Liver (tissue), 9 donors: ENCODE measurements around the gene PAX5. TPM values are rescaled to one million over a fixed set of nuclear protein-coding genes. Genes with fewer than 3 reads are reported as not detected.

ENCODE experiments used
- DNase-seq: peaks from one replicate; pipeline ENCODE4 v3.0.0-alpha.2; 2017; ENCODE audit warnings: low spot score
- H3K27ac ChIP-seq, 2 donors: one replicate each; pipeline ENCODE4 v1.7.0; 2013; ENCODE audit warnings: inconsistent platforms in 2 of 2, low read length in 2 of 2, control low read depth in 1 of 2, low read depth in 1 of 2, mild to moderate bottlenecking in 1 of 2
- H3K27me3 ChIP-seq, 4 donors: one replicate each; pipeline versions ENCODE4 v1.6.1 to v1.7.0; 2013; ENCODE audit warnings: low read length in 3 of 4, inconsistent platforms in 1 of 4, mild to moderate bottlenecking in 1 of 4, moderate library complexity in 1 of 4; ENCODE audit not compliant: control insufficient read depth in 4 of 4, insufficient read depth in 4 of 4
- H3K36me3 ChIP-seq, 4 donors: one replicate each; pipeline versions ENCODE4 v1.6.1 to v1.7.0; 2013; ENCODE audit warnings: low read length in 3 of 4, mild to moderate bottlenecking in 3 of 4, low read depth in 1 of 4, moderate library complexity in 1 of 4; ENCODE audit not compliant: control insufficient read depth in 4 of 4, insufficient read depth in 3 of 4
- H3K4me1 ChIP-seq, 4 donors: one replicate each; pipeline versions ENCODE4 v1.6.1 to v1.7.0; 2013; ENCODE audit warnings: low read length in 3 of 4, mild to moderate bottlenecking in 3 of 4, moderate library complexity in 1 of 4; ENCODE audit not compliant: control insufficient read depth in 4 of 4, insufficient read depth in 4 of 4
- H3K4me3 ChIP-seq, 3 donors: one replicate each; pipeline versions ENCODE4 v1.6.1 to v1.7.0; 2013; ENCODE audit warnings: low read length in 3 of 3, control low read depth in 1 of 3, low read depth in 1 of 3, mild to moderate bottlenecking in 1 of 3
- H3K9ac ChIP-seq, 2 donors: one replicate each; pipeline ENCODE4 v1.7.0; 2013; ENCODE audit warnings: low read length in 2 of 2, mild to moderate bottlenecking in 2 of 2, moderate library complexity in 2 of 2, control low read depth in 1 of 2, low read depth in 1 of 2
- H3K9me3 ChIP-seq, 4 donors: one replicate each; pipeline versions ENCODE4 v1.6.1 to v1.7.0; 2013; ENCODE audit warnings: low read length in 3 of 4; ENCODE audit not compliant: control insufficient read depth in 4 of 4
- ATF3 ChIP-seq: IDR thresholded peaks from 2 replicates; pipeline ENCODE4 v1.6.1; 2016; ENCODE audit warnings: antibody characterized with exemption
- CTCF ChIP-seq: fragments of 150-350 bp; IDR thresholded peaks from 2 replicates; pipeline ENCODE4 v1.5.1; 2017; ENCODE audit warnings: improper control_type of control experiment, low read depth, low read length; ENCODE audit not compliant: missing input control
- EGR1 ChIP-seq, 2 donors: IDR thresholded peaks; 2 replicates each; pipeline ENCODE4 v1.6.1; 2016 to 2018; ENCODE audit warnings: antibody characterized with exemption in 2 of 2, low read depth in 2 of 2
- FOXA2 ChIP-seq: IDR thresholded peaks from 2 replicates; pipeline ENCODE4 v1.6.1; 2016; ENCODE audit warnings: antibody characterized with exemption
- GABPA ChIP-seq, 2 donors: IDR thresholded peaks in 1 of 2; conservative IDR thresholded peaks in 1 of 2; 2 replicates each; pipeline ENCODE4 v1.6.1; 2016; ENCODE audit warnings: antibody characterized with exemption in 2 of 2, mild to moderate bottlenecking in 1 of 2, moderate library complexity in 1 of 2
- HNF4G ChIP-seq: IDR thresholded peaks from 2 replicates; pipeline ENCODE4 v1.6.1; 2016; ENCODE audit warnings: antibody characterized with exemption
- JUND ChIP-seq, 2 donors: IDR thresholded peaks; 2 replicates each; pipeline ENCODE4 v1.6.1; 2016; ENCODE audit warnings: antibody characterized with exemption in 2 of 2
- NR2F2 ChIP-seq: IDR thresholded peaks from 2 replicates; pipeline ENCODE4 v1.6.1; 2016; ENCODE audit warnings: antibody characterized with exemption
- RXRA ChIP-seq, 2 donors: IDR thresholded peaks; 2 replicates each; pipeline ENCODE4 v1.6.1; 2017 to 2018; ENCODE audit warnings: antibody characterized with exemption in 2 of 2, mild to moderate bottlenecking in 1 of 2
- SP1 ChIP-seq: IDR thresholded peaks from 2 replicates; pipeline ENCODE4 v1.6.1; 2018; ENCODE audit warnings: antibody characterized with exemption, mild to moderate bottlenecking
- TAF1 ChIP-seq: conservative IDR thresholded peaks from 2 replicates; pipeline ENCODE4 v1.6.1; 2016; ENCODE audit warnings: antibody characterized with exemption, mild to moderate bottlenecking
- WGBS: extraction: QIAGEN DNeasy Blood & Tissue Kit; methylation state at CpG from one replicate; pipeline ENCODE4 v1.1.7; 2013; 5-methylcytosine and 5-hydroxymethylcytosine counted together
- polyA plus RNA-seq, 2 donors: library from polyadenylated mRNA; stranded (reverse) in 1 of 2; unstranded in 1 of 2; fragments of 200-250 nt in 1 of 2; fragments of >200 nt in 1 of 2; fragmentation: Nextera tagmentation in 1 of 2; extraction: Ambion mirVana in 1 of 2; gene quantifications; one replicate each; pipeline versions ENCODE4 v1.2.1 to v1.2.3, GENCODE V29; 2013 to 2015
- total RNA-seq, 2 donors: library from RNA; depleted of rRNA; stranded (reverse); fragments of >200 nt; gene quantifications; one replicate each; pipeline ENCODE4 v1.2.3, GENCODE V29; 2014
- TF ChIP-seq, protein P1 (sequence below): IDR thresholded peaks from 2 replicates; pipeline ENCODE4 v1.6.1; 2016; ENCODE audit warnings: antibody characterized with exemption
- TF ChIP-seq, protein P2 (sequence below): IDR thresholded peaks from 2 replicates; pipeline ENCODE4 v1.6.1; 2016; ENCODE audit warnings: antibody characterized with exemption, mild to moderate bottlenecking
- TF ChIP-seq, protein P3 (sequence below): IDR thresholded peaks from 2 replicates; pipeline ENCODE4 v1.6.1; 2016; ENCODE audit warnings: antibody characterized with exemption
- donor health status: healthy.
- donor health status: healthy.
- donor health status: healthy.
- donor health status: healthy.
- donor health status: healthy.

The PAX5 gene
- total and polyA plus RNA-seq, 4 donors: 0.05 to 2.7 (median 0.11) TPM

DNA sequence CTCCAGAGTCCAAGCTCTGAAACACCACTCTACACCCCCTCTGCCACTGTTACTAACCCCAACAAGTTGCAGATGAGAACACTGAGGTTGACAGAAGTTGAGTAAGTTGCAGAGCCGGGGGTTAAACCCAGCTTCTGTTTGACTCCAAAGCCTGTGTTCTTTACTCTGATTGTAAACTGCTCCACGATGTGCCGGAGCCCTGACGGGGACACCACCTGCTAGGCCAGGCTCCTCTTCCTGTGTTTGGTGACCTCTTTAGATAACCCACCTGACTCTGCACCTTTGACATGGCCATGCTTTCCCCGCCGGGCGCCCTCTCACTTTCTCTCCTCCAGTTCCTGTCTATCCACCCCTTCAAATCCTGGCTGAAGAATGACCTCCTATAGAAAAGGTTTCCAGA is 96.7 kb downstream of the PAX5 start (continued):
- TF ChIP-seq TAF1 (no peak), HNF4G (no peak), SP1 (no peak), JUND (IDR thresholded peaks at IDR 0.05) (no peak)

DNA sequence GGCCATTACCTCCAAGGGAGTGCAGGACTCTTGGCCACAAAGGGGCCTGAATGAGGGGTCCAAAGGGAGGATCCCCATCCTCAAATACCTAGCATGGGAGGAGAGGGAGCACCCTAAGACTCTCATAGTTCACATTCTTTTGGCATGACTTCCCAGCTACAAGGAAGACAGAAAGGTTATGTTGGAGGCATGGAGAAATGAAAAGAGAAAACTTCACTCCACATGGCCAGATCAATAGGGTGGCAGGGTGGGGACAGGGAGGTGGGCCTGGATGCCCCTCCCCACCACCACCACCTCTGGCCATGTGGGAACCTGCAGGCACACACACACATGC is 97.6 kb downstream of the PAX5 start:
- Histone ChIP-seq H3K4me3 (no peak overlapping the region), H3K9me3 (no peaks in the 10 kb centered on the region), H3K27me3 (no peaks in the 10 kb centered on the region), H3K36me3 (no peaks in the 10 kb centered on the region), H3K4me1 (no peaks in the 10 kb centered on the region), H3K27ac (no peak overlapping the region), H3K9ac (no peak overlapping the region)
- no peak for DNase-seq
- TF ChIP-seq, protein P1, sequence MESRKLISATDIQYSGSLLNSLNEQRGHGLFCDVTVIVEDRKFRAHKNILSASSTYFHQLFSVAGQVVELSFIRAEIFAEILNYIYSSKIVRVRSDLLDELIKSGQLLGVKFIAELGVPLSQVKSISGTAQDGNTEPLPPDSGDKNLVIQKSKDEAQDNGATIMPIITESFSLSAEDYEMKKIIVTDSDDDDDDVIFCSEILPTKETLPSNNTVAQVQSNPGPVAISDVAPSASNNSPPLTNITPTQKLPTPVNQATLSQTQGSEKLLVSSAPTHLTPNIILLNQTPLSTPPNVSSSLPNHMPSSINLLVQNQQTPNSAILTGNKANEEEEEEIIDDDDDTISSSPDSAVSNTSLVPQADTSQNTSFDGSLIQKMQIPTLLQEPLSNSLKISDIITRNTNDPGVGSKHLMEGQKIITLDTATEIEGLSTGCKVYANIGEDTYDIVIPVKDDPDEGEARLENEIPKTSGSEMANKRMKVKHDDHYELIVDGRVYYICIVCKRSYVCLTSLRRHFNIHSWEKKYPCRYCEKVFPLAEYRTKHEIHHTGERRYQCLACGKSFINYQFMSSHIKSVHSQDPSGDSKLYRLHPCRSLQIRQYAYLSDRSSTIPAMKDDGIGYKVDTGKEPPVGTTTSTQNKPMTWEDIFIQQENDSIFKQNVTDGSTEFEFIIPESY: no peak
- TF ChIP-seq, protein P2, sequence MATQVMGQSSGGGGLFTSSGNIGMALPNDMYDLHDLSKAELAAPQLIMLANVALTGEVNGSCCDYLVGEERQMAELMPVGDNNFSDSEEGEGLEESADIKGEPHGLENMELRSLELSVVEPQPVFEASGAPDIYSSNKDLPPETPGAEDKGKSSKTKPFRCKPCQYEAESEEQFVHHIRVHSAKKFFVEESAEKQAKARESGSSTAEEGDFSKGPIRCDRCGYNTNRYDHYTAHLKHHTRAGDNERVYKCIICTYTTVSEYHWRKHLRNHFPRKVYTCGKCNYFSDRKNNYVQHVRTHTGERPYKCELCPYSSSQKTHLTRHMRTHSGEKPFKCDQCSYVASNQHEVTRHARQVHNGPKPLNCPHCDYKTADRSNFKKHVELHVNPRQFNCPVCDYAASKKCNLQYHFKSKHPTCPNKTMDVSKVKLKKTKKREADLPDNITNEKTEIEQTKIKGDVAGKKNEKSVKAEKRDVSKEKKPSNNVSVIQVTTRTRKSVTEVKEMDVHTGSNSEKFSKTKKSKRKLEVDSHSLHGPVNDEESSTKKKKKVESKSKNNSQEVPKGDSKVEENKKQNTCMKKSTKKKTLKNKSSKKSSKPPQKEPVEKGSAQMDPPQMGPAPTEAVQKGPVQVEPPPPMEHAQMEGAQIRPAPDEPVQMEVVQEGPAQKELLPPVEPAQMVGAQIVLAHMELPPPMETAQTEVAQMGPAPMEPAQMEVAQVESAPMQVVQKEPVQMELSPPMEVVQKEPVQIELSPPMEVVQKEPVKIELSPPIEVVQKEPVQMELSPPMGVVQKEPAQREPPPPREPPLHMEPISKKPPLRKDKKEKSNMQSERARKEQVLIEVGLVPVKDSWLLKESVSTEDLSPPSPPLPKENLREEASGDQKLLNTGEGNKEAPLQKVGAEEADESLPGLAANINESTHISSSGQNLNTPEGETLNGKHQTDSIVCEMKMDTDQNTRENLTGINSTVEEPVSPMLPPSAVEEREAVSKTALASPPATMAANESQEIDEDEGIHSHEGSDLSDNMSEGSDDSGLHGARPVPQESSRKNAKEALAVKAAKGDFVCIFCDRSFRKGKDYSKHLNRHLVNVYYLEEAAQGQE: no peak
- no peak for TF ChIP-seq NR2F2
- no peak for TF ChIP-seq CTCF

GRCh38 chr9:36935768-36936497 is 98.1 kb downstream of the PAX5 start:
- H3K27ac ChIP-seq: no peak overlapping the region
- H3K4me3 ChIP-seq: no peak overlapping the region
- WGBS: 93% methylated on average over 9 of the region's 9 CpGs
- H3K36me3 ChIP-seq: no peaks in the 10 kb centered on the region
- no peaks in the 10 kb centered on the region for H3K4me1 ChIP-seq
- no peak overlapping the region for H3K9ac ChIP-seq
- DNase-seq: no peak
- H3K9me3 ChIP-seq: no peaks in the 10 kb centered on the region
- no peaks in the 10 kb centered on the region for H3K27me3 ChIP-seq
- TF ChIP-seq, protein P2: no peak
- TF ChIP-seq RXRA (IDR thresholded peaks at IDR 0.05) (no peak), EGR1 (IDR thresholded peaks at IDR 0.05; ENCODE audit: low read depth in 2 of 2) (no peak), SP1 (no peak), GABPA (IDR thresholded peaks at IDR 0.05 in 1 of 2, conservative IDR thresholded peaks at IDR 0.05 in 1 of 2) (no peak), FOXA2 (no peak), HNF4G (no peak), ATF3 (no peak), NR2F2 (no peak)
- TF ChIP-seq, protein P1: no peak
- TF ChIP-seq, protein P3, sequence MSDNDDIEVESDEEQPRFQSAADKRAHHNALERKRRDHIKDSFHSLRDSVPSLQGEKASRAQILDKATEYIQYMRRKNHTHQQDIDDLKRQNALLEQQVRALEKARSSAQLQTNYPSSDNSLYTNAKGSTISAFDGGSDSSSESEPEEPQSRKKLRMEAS: no peak
